Right lobe of liver (tissue), 6 donors: Measurements from ENCODE around the gene CPD. TPM values are rescaled to one million over a fixed set of nuclear protein-coding genes. Genes with fewer than 3 reads are reported as not detected.
"Not testable (repeated sequence)": the region's sequence is repeated elsewhere in the genome, so short reads cannot be mapped to it uniquely, and the experiment has no call there.

Experiments
- ATAC-seq, 4 donors: fragments of 200-7000 bp; cut with Tn5 transposase; one replicate each; pipeline ENCODE4 v1.9.1; 2020; ENCODE audit warnings: mild to moderate bottlenecking in 4 of 4, moderate library complexity in 4 of 4
- DNase-seq, 3 donors: peaks; one replicate each; pipeline ENCODE4 v3.0.0-alpha.2; 2020
- H3K27ac ChIP-seq, 3 donors: fragments of 200-600 bp; one replicate each; pipeline ENCODE4 v1.8.0; 2022
- H3K27me3 ChIP-seq, 2 donors: fragments of 200-600 bp; one replicate each; pipeline ENCODE4 v1.8.0; 2022
- H3K36me3 ChIP-seq, 4 donors: fragments of 200-600 bp; sonication (generic) in 1 of 4; one replicate each; pipeline versions ENCODE4 v1.5.1 to v1.8.0; 2017 to 2022; ENCODE audit warnings: control low read depth in 1 of 4
- H3K4me1 ChIP-seq, 4 donors: fragments of 200-600 bp; sonication (generic) in 1 of 4; one replicate each; pipeline versions ENCODE4 v1.5.1 to v1.8.0; 2017 to 2022; ENCODE audit warnings: control low read depth in 1 of 4
- H3K4me3 ChIP-seq, 3 donors: fragments of 200-600 bp; one replicate each; pipeline ENCODE4 v1.8.0; 2022
- H3K9me3 ChIP-seq, 4 donors: fragments of 200-600 bp; sonication (generic) in 1 of 4; one replicate each; pipeline versions ENCODE4 v1.5.1 to v1.8.0; 2017 to 2022; ENCODE audit warnings: control low read depth in 1 of 4
- POLR2A ChIP-seq: fragments of 450-650 bp; IDR thresholded peaks from one replicate; pipeline ENCODE4 v1.6.1; 2017; ENCODE audit warnings: antibody characterized with exemption, mild to moderate bottlenecking
- WGBS: methylation state at CpG from one replicate; pipeline ENCODE4 v1.1.6; 2018; ENCODE audit warnings: low coverage, low lambda C conversion rate; ENCODE audit not compliant: insufficient coverage; ENCODE audit errors: missing lambda C conversion rate; 5-methylcytosine and 5-hydroxymethylcytosine counted together
- intact Hi-C, 2 donors: fragments of 100-400 bp; cut with DNase I; formaldehyde crosslinking; loops; one replicate each; pipeline versions ENCODE4 v1.11.2 to v1.14.1; 2022
- total RNA-seq, 6 experiments: library from RNA; depleted of rRNA in 2 of 6; stranded (reverse); fragments of >200 nt in 2 of 6; fragmentation: NEBNext Ultra II Directional in 3 of 6; extraction: Animal tissue kit (Norgen Biotek cat#: 25700) in 3 of 6; gene quantifications; one replicate each; pipeline versions ENCODE4 v1.1.0 to v1.2.4, GENCODE V29; 2016 to 2023
- TF ChIP-seq, protein P1 (sequence below), 4 donors: fragments of 200-600 bp in 3 of 4; fragments of 450-650 bp in 1 of 4; IDR thresholded peaks; one replicate each; pipeline versions ENCODE4 v1.5.1 to v1.8.0; 2016 to 2022; ENCODE audit warnings: antibody characterized with exemption in 4 of 4, mild to moderate bottlenecking in 2 of 4
- donor health status: DM: no; HTN: yes; CAD: no.
- donor health status: DM: no; HTN: no; CAD: no.
- donor health status: DM: no; HTN: no; CAD: no.
- donor health status: DM: no; HTN: yes; CAD: no.
- donor health status: DM: no; HTN: yes; CAD: no.

Gene CPD
- total RNA-seq, 6 experiments from 2014 or later: 42.2 to 129 (median 53.5) TPM

DNA sequence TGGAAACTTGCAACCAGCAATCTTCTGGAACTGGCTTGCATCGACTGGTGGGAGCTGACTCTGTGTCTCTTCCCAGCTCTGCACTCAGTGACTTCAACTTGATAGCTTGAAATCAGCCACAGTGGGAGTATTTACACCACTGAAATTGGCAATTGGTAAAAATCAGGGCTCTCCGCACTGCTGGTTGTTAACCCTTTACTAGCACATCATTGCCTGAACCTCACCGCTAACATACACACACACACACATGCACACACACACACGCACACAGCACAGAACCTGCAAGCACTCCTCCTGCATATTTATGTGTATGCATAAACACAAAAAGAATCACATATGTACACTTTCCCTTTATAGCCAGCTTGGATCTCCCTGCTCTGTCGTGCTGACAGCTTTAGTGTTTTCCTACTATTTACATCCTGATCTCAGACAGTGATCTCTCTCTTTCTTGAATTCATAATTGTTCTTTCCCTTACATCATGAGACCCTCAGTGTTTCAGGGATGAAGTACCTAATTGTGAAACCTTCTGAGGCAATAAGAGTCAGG is 37.0 kb upstream of the CPD start:
- H3K27me3 ChIP-seq: no peaks in the 10 kb centered on the region
- no peaks in the 10 kb centered on the region for H3K9me3 ChIP-seq
- no peak overlapping the region for H3K27ac ChIP-seq
- no peaks in the 10 kb centered on the region for H3K36me3 ChIP-seq
- H3K4me3 ChIP-seq: no peak overlapping the region
- 83% methylated on average over 4 of the region's 5 CpGs for WGBS
- DNase-seq (no peak), ATAC-seq (no peak)
- intact Hi-C loops: loop anchor here in 1 of 2 donors (10.0 kb wide), 1 partner anchor 113 kb away; no protein-coding TSS in a partner anchor
- H3K4me1 ChIP-seq: peaks cover 0 to 55% (median 20%) of the 10 kb centered on the region in 4 donors
- TF ChIP-seq, protein P1, sequence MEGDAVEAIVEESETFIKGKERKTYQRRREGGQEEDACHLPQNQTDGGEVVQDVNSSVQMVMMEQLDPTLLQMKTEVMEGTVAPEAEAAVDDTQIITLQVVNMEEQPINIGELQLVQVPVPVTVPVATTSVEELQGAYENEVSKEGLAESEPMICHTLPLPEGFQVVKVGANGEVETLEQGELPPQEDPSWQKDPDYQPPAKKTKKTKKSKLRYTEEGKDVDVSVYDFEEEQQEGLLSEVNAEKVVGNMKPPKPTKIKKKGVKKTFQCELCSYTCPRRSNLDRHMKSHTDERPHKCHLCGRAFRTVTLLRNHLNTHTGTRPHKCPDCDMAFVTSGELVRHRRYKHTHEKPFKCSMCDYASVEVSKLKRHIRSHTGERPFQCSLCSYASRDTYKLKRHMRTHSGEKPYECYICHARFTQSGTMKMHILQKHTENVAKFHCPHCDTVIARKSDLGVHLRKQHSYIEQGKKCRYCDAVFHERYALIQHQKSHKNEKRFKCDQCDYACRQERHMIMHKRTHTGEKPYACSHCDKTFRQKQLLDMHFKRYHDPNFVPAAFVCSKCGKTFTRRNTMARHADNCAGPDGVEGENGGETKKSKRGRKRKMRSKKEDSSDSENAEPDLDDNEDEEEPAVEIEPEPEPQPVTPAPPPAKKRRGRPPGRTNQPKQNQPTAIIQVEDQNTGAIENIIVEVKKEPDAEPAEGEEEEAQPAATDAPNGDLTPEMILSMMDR (IDR thresholded peaks at IDR 0.05): no peak
- no peak for TF ChIP-seq POLR2A

DNA sequence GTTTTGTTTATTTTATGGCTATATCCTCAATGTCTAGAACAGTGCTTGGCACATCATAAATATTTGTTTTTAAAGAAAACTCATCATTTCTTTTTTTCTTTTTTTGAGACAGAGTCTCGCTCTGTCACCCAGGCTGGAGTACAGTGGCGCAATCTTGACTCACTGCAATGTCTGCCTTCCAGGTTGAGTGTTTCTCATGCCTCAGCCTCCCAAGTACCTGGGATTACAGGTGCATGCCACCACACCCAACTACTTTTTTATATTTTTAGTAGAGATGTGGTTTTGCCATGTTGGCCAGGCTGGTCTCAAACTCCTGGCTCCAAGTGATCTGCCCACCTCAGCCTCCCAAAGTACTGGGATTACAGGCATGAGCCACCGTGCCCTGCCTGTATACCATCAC is 35.5 kb upstream of the CPD start:
- intact Hi-C loops: loop anchor here in 1 of 2 donors (10.0 kb wide), 1 partner anchor 112 kb away; no protein-coding TSS in a partner anchor
- Histone ChIP-seq H3K4me1 (peaks cover 0 to 41% (median 16%) of the 10 kb centered on the region in 4 donors), H3K27ac (peak overlapping the region in 1 of 3 donors; percentile 61)
- not testable (repeated sequence) for H3K4me3 ChIP-seq, H3K27me3 ChIP-seq, DNase-seq, H3K36me3 ChIP-seq, H3K9me3 ChIP-seq, ATAC-seq
- 87% methylated on average over 3 of the region's 3 CpGs for WGBS

DNA sequence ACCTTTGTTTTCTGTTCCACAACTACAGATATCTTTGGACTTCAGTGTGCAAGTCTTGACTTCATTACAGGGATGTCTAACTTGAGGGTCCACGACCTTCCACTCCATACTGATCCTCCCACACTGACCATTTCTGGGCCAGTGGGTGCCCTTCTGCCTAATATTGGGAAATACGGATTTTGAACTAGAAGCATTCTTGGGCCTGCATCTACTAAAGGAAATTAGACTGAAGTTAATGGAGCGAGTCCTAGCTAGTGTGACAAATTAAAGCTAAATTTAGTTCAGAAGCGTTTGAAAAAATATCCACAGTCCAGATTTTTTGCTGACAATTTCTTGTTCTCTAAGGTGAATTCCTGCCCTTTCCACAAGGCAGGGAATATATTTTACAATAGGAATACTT is 34.9 kb upstream of the CPD start:
- H3K27me3 ChIP-seq: no peaks in the 10 kb centered on the region
- intact Hi-C loops: loop anchor here in 1 of 2 donors (10.0 kb wide), 1 partner anchor 111 kb away; no protein-coding TSS in a partner anchor
- no peak for TF ChIP-seq POLR2A
- TF ChIP-seq, protein P1 (IDR thresholded peaks at IDR 0.05): no peak
- no peaks in the 10 kb centered on the region for H3K36me3 ChIP-seq
- WGBS: 46% methylated on average over 4 of the region's 4 CpGs
- no peaks in the 10 kb centered on the region for H3K9me3 ChIP-seq
- H3K4me1 ChIP-seq: peaks cover 0 to 41% (median 16%) of the 10 kb centered on the region in 4 donors
- ATAC-seq (no peak), DNase-seq (no peak)
- peak overlapping the region in 1 of 3 donors; percentile 0 for H3K4me3 ChIP-seq
- H3K27ac ChIP-seq: peak overlapping the region; percentile 53 to 72 (median 61)

DNA sequence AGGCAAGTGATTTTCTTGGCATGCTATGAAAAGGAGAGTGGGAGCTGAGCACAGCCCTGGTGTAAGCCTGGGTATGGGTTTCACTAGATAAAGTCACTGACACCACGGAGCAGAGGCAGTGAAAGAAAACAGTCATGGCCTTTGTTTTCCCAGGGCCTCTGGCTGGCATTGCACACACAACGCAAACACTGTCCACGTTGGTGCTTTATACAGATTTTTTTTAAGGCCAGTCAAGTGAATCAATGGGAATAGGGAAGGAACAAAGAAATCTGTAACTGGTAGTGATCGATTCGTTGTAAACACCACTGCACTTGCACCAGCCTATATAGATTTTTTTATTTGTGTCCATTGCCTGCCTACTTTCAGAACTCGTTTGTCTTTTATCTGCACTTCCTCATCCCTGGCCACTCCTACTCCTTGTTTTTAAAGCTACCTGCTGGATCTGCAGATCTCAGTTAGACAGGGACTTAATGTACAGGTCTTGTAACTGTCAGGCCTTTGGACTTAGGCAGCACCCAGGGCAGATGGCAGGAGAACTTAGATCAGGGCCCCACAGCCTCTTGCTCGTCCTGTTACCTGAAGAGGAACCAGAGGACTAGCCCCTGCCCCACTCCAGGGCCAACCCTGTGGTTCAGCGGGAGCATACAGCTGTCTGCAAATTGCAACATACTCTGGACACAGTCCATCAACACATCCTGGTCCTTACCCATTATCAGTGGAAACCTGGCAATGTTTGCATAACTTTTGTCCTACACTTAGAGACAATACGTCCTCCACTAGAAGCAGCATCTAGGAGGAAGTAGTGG is 34.2 kb upstream of the CPD start:
- WGBS: 20% methylated on average over 9 of the region's 9 CpGs

More for the DNA sequence above, 34.2 kb upstream of the CPD start:
- Histone ChIP-seq H3K4me3 (peak overlapping the region in 1 of 3 donors; percentile 0), H3K9me3 (no peaks in the 10 kb centered on the region), H3K36me3 (no peaks in the 10 kb centered on the region), H3K27me3 (no peaks in the 10 kb centered on the region), H3K27ac (peak overlapping the region; percentile 53 to 72 (median 61)), H3K4me1 (peaks cover 0 to 41% (median 16%) of the 10 kb centered on the region in 4 donors)
- ATAC-seq (peak; percentile 75 to 88 (median 86)), DNase-seq (peak; percentile 75 to 85 (median 85))
- peak; percentile 37 for TF ChIP-seq POLR2A
- TF ChIP-seq, protein P1 (IDR thresholded peaks at IDR 0.05): peak in 1 of 4 donors; percentile 0
- intact Hi-C loops: loop anchor here in 1 of 2 donors (10.0 kb wide), 1 partner anchor 110 kb away; no protein-coding TSS in a partner anchor
